GM20431 (cell line): ENCODE measurements around the gene NAT14.
"Not testable (repeated sequence)": the region's sequence is repeated elsewhere in the genome, so short reads cannot be mapped to it uniquely, and the experiment has no call there.

Experiments used
- in situ Hi-C: fragments of 300-500 bp; cut with MseI, MboI; formaldehyde crosslinking; loops from one replicate; pipeline ENCODE4 v1.15.0; 2020; ENCODE audit warnings: low sequenced_read_pairs; ENCODE audit not compliant: unreplicated experiment

NAT14 gene

GRCh38 chr19:55485439-55486011 is 537 bp downstream of the NAT14 start:
- in situ Hi-C loops: no loop called here

- in situ Hi-C loops: no loop called here
Observed at GRCh38 chr19:55486043-55486970, 1.3 kb downstream of the NAT14 start.

- in situ Hi-C loops: no loop called here
Observed at GRCh38 chr19:55486971-55487923, 2.3 kb downstream of the NAT14 start.

GRCh38 chr19:55487924-55488687 is 3.1 kb downstream of the NAT14 start, which contains the start of gene SSC5D:
Gene SSC5D, plus strand, starts transcription at chr19:55488436. Its CDS starts 154 bp downstream, at chr19:55488590.
- in situ Hi-C loops: no loop called here

GRCh38 chr19:55488986-55489710 is 4.2 kb downstream of the NAT14 start:
- in situ Hi-C loops: no loop called here

GRCh38 chr19:55489711-55490477 is 4.9 kb downstream of the NAT14 start:
- in situ Hi-C loops: no loop called here

GRCh38 chr19:55490478-55491432 is 5.8 kb downstream of the NAT14 start:
- in situ Hi-C loops: no loop called here

GRCh38 chr19:55491546-55492360 is 6.8 kb downstream of the NAT14 start:
- in situ Hi-C loops: no loop called here

- in situ Hi-C loops: no loop called here
Observed at GRCh38 chr19:55492362-55492944, 7.5 kb downstream of the NAT14 start.

GRCh38 chr19:55493052-55493644 is 8.2 kb downstream of the NAT14 start:
- in situ Hi-C loops: no loop called here

- in situ Hi-C loops: no loop called here
Observed at GRCh38 chr19:55493645-55494171, 8.7 kb downstream of the NAT14 start.

GRCh38 chr19:55494172-55494761 is 9.3 kb downstream of the NAT14 start:
- in situ Hi-C loops: no loop called here

- in situ Hi-C loops: no loop called here
Observed at GRCh38 chr19:55495646-55496349, 10.8 kb downstream of the NAT14 start.

- in situ Hi-C loops: not testable (repeated sequence)
Observed at GRCh38 chr19:55496820-55497219, 11.8 kb downstream of the NAT14 start.
